ENCODE results near the gene RTL10. TPM values are rescaled to one million over a fixed set of nuclear protein-coding genes. Genes with fewer than 3 reads are reported as not detected.

The RTL10 gene
- total and polyA plus RNA-seq, 2 of the 13 experiments (the other 11 are each of a cell fraction or from before 2014, with no cell fraction given), result 14.1 to 15.8 TPM

DNA sequence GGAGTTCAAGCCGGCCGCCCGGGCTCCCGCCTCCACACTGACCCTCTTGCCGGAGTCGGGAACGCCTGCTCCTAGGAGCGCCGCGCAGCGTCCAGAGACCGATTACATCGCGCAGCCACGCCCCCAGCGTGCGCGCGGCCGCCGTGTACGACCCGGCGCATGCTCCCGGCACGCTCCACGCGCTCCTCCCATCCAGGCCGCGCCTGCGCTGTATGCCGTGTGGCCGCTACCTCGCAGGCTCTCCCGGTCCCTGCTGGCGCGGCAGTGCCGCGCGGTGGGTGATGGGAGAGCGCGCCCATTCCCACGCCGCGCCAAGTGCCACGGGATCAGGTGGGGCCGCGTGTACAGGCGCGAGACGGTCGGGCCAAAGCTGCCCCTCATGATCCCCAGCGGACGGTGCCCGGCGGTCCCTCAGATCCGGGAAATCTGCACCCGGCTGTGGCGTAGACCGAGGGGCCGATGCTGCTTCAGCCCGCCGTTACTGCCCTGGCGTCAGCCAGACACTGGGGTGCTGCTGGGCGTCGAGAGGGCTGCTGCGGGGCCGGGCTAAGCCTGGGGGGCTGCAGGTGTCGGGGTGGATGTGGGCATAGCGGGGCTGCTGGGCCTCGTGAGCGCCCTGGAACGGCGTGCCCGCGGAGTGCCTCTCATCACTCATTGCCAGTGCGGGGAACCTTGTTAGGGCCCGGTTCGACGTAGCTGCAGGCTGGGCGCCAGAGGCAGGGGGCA lies at the start of gene RTL10, which contains the start of gene GNB1L (continued):
- TF ChIP-seq, protein P1, sequence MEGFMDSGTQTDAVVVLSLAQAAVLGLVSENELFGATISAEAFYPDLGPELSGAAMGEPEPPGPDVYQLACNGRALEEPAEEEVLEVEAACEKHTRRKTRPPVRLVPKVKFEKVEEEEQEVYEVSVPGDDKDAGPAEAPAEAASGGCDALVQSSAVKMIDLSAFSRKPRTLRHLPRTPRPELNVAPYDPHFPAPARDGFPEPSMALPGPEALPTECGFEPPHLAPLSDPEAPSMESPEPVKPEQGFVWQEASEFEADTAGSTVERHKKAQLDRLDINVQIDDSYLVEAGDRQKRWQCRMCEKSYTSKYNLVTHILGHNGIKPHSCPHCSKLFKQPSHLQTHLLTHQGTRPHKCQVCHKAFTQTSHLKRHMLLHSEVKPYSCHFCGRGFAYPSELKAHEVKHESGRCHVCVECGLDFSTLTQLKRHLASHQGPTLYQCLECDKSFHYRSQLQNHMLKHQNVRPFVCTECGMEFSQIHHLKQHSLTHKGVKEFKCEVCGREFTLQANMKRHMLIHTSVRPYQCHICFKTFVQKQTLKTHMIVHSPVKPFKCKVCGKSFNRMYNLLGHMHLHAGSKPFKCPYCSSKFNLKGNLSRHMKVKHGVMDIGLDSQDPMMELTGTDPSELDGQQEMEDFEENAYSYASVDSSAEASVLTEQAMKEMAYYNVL (CRISPR knock-in tag; IDR thresholded peaks at IDR 0.05; ENCODE audit: borderline replicate concordance), result peak; percentile 75
- TF ChIP-seq ZNF20 (CRISPR knock-in tag; IDR thresholded peaks at IDR 0.05) (peak; percentile 84; the same call in 1 of the 2 replicates), ZNF160 (CRISPR knock-in tag; IDR thresholded peaks at IDR 0.05) (peak; percentile 83), ZFP36L1 (CRISPR knock-in tag; IDR thresholded peaks at IDR 0.05) (peak; percentile 34; the same call in 1 of the 2 replicates), ZSCAN21 (CRISPR knock-in tag; IDR thresholded peaks at IDR 0.05; ENCODE audit: borderline replicate concordance) (peak; percentile 96), ZNF569 (CRISPR knock-in tag; IDR thresholded peaks at IDR 0.05; ENCODE audit: borderline replicate concordance) (no peak), ZNF264 (CRISPR knock-in tag; IDR thresholded peaks at IDR 0.05) (peak; percentile 81; the same call in 1 of the 2 replicates), ISL2 (CRISPR knock-in tag; IDR thresholded peaks at IDR 0.05) (peak; percentile 60), THAP11 (CRISPR knock-in tag; IDR thresholded peaks at IDR 0.05) (peak; percentile 86), MAF1 (CRISPR knock-in tag; IDR thresholded peaks at IDR 0.05; ENCODE audit: borderline replicate concordance) (peak; percentile 32; the same call in 1 of the 2 replicates), ZNF775 (CRISPR knock-in tag; IDR thresholded peaks at IDR 0.05; ENCODE audit: borderline replicate concordance) (0 out of 2 replicates have a peak, but pooled peaks have one; percentile 15), ZFP1 (CRISPR knock-in tag; IDR thresholded peaks at IDR 0.05) (peak; percentile 54; the same call in 1 of the 2 replicates), ZNF788 (CRISPR knock-in tag; IDR thresholded peaks at IDR 0.05; ENCODE audit: borderline replicate concordance) (peak; percentile 77; the same call in 1 of the 2 replicates), ZNF484 (CRISPR knock-in tag; IDR thresholded peaks at IDR 0.05; ENCODE audit: borderline replicate concordance, low read depth) (peak; percentile 73), SOX6 (IDR thresholded peaks at IDR 0.05) (no peak), SOX6 (CRISPR knock-in tag; IDR thresholded peaks at IDR 0.05) (peak; percentile 72), ZNF709 (CRISPR knock-in tag; IDR thresholded peaks at IDR 0.05) (peak; percentile 93)
- TF ChIP-seq, protein P2, sequence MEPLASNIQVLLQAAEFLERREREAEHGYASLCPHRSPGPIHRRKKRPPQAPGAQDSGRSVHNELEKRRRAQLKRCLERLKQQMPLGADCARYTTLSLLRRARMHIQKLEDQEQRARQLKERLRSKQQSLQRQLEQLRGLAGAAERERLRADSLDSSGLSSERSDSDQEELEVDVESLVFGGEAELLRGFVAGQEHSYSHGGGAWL (CRISPR knock-in tag; IDR thresholded peaks at IDR 0.05), result peak; percentile 93
- TF ChIP-seq, protein P3, sequence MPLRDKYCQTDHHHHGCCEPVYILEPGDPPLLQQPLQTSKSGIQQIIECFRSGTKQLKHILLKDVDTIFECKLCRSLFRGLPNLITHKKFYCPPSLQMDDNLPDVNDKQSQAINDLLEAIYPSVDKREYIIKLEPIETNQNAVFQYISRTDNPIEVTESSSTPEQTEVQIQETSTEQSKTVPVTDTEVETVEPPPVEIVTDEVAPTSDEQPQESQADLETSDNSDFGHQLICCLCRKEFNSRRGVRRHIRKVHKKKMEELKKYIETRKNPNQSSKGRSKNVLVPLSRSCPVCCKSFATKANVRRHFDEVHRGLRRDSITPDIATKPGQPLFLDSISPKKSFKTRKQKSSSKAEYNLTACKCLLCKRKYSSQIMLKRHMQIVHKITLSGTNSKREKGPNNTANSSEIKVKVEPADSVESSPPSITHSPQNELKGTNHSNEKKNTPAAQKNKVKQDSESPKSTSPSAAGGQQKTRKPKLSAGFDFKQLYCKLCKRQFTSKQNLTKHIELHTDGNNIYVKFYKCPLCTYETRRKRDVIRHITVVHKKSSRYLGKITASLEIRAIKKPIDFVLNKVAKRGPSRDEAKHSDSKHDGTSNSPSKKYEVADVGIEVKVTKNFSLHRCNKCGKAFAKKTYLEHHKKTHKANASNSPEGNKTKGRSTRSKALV (CRISPR knock-in tag; IDR thresholded peaks at IDR 0.05), result peak; percentile 72; the same call in 1 of the 2 replicates
- TF ChIP-seq, protein P4, sequence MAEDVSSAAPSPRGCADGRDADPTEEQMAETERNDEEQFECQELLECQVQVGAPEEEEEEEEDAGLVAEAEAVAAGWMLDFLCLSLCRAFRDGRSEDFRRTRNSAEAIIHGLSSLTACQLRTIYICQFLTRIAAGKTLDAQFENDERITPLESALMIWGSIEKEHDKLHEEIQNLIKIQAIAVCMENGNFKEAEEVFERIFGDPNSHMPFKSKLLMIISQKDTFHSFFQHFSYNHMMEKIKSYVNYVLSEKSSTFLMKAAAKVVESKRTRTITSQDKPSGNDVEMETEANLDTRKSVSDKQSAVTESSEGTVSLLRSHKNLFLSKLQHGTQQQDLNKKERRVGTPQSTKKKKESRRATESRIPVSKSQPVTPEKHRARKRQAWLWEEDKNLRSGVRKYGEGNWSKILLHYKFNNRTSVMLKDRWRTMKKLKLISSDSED (CRISPR knock-in tag; IDR thresholded peaks at IDR 0.05), result peak; percentile 92
- TF ChIP-seq, protein P5, sequence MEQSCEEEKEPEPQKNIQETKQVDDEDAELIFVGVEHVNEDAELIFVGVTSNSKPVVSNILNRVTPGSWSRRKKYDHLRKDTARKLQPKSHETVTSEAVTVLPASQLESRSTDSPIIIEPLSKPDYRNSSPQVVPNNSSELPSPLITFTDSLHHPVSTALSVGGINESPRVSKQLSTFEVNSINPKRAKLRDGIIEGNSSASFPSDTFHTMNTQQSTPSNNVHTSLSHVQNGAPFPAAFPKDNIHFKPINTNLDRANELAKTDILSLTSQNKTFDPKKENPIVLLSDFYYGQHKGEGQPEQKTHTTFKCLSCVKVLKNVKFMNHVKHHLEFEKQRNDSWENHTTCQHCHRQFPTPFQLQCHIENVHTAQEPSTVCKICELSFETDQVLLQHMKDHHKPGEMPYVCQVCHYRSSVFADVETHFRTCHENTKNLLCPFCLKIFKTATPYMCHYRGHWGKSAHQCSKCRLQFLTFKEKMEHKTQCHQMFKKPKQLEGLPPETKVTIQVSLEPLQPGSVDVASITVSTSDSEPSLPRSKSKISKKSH (CRISPR knock-in tag; IDR thresholded peaks at IDR 0.05; ENCODE audit: borderline replicate concordance), result peak; percentile 45; the same call in 1 of the 2 replicates

All from HepG2 (cell line).